Brain microvascular endothelial cell (primary cell): Measurements from ENCODE around the gene ENPP4.

Experiments used
- DNase-seq: peaks from one replicate; pipeline ENCODE4 v3.0.0-alpha.2; 2020
- H3K27ac ChIP-seq: fragments of 250-450 bp; sonication (Bioruptor Pico); 2 replicates; pipeline ENCODE4 v1.5.1; 2020; ENCODE audit warnings: mild to moderate bottlenecking, moderate library complexity
- H3K27me3 ChIP-seq: fragments of 250-450 bp; sonication (Bioruptor Pico); replicated peaks from 2 replicates; pipeline ENCODE4 v1.5.1; 2020; ENCODE audit warnings: mild to moderate bottlenecking
- H3K36me3 ChIP-seq: fragments of 250-450 bp; sonication (Bioruptor Pico); replicated peaks from 2 replicates; pipeline ENCODE4 v1.5.1; 2020; ENCODE audit warnings: mild to moderate bottlenecking
- H3K4me3 ChIP-seq: 2 replicates; pipeline ENCODE4 v1.5.1; 2011; ENCODE audit warnings: low read depth, mild to moderate bottlenecking, control low read depth, low read length, moderate library complexity
- CTCF ChIP-seq: IDR thresholded peaks from 2 replicates; pipeline ENCODE4 v1.5.1; 2011; ENCODE audit warnings: low read depth, mild to moderate bottlenecking, moderate library complexity, low read length, control low read depth, inconsistent platforms; ENCODE audit errors: missing control alignments
- in situ Hi-C: cut with HindIII; loops from 2 replicates; pipeline ENCODE4 v1.10.0; 2017; ENCODE audit warnings: low sequenced_read_pairs, low pct_ligation_motif_present

ENPP4 gene

GRCh38 chr6:46095251-46095650 lies 34.5 kb upstream of the ENPP4 start:
- in situ Hi-C loops = no loop called here
- no peak overlapping the region for H3K4me3 ChIP-seq
- DNase-seq = no peak
- no peaks in the 10 kb centered on the region for H3K36me3 ChIP-seq
- TF ChIP-seq CTCF = no peak
- H3K27me3 ChIP-seq = no peaks in the 10 kb centered on the region
- H3K27ac ChIP-seq = no peak overlapping the region

GRCh38 chr6:46097366-46097765 lies 32.4 kb upstream of the ENPP4 start:
- in situ Hi-C loops = no loop called here
- TF ChIP-seq CTCF = no peak

GRCh38 chr6:46098678-46099077 lies 31.1 kb upstream of the ENPP4 start:
- in situ Hi-C loops = no loop called here
- H3K27ac ChIP-seq = no peak overlapping the region
- H3K4me3 ChIP-seq = no peak overlapping the region
- no peak for DNase-seq
- H3K27me3 ChIP-seq = no peaks in the 10 kb centered on the region
- no peak for TF ChIP-seq CTCF
- no peaks in the 10 kb centered on the region for H3K36me3 ChIP-seq

More at GRCh38 chr6:46097366-46097765, 32.4 kb upstream of the ENPP4 start:
- no peak for DNase-seq
- Histone ChIP-seq H3K27me3 (no peaks in the 10 kb centered on the region), H3K36me3 (no peaks in the 10 kb centered on the region), H3K27ac (no peak overlapping the region), H3K4me3 (no peak overlapping the region)

- Histone ChIP-seq H3K27ac (no peak overlapping the region), H3K4me3 (no peak overlapping the region), H3K27me3 (no peaks in the 10 kb centered on the region), H3K36me3 (no peaks in the 10 kb centered on the region)
- in situ Hi-C loops = no loop called here
- TF ChIP-seq CTCF = no peak
- DNase-seq = no peak
These were observed 29.8 kb upstream of the ENPP4 start for GRCh38 chr6:46099952-46100351.

- TF ChIP-seq CTCF = no peak
- no peak for DNase-seq
- no peaks in the 10 kb centered on the region for H3K27me3 ChIP-seq
- H3K36me3 ChIP-seq = no peaks in the 10 kb centered on the region
- in situ Hi-C loops = no loop called here
- no peak overlapping the region for H3K27ac ChIP-seq
- H3K4me3 ChIP-seq = no peak overlapping the region
These were observed 27.7 kb upstream of the ENPP4 start for GRCh38 chr6:46102123-46102522.

GRCh38 chr6:46103441-46104115 lies 26.2 kb upstream of the ENPP4 start:
- no peak overlapping the region for H3K27ac ChIP-seq
- DNase-seq = no peak
- in situ Hi-C loops = no loop called here
- H3K4me3 ChIP-seq = no peak overlapping the region
- no peak for TF ChIP-seq CTCF
- H3K27me3 ChIP-seq = no peaks in the 10 kb centered on the region
- no peaks in the 10 kb centered on the region for H3K36me3 ChIP-seq
